CD4-positive, CD25-positive, alpha-beta regulatory T cell (primary cell): ENCODE results near the gene ZNF165. TPM values are rescaled to one million over a fixed set of nuclear protein-coding genes. Genes with fewer than 3 reads are reported as not detected.

Source experiments
- ATAC-seq, 2 donors: fragments of 150-1000 bp; cut with Tn5 transposase; one replicate each; pipeline ENCODE4 v1.10.0; 2021; ENCODE audit warnings: low read depth in 2 of 2, moderate number of reproducible peaks in 2 of 2, moderate library complexity in 1 of 2
- DNase-seq, 3 donors: peaks; one replicate each; pipeline versions ENCODE4 v3.0.0 to v3.0.0-alpha.2; 2012 to 2022; ENCODE audit warnings: mixed read lengths in 1 of 3
- H3K27ac ChIP-seq: one replicate; pipeline ENCODE4 v1.7.0; 2013; ENCODE audit warnings: mild to moderate bottlenecking, low read length; ENCODE audit not compliant: insufficient read depth, poor library complexity, severe bottlenecking
- H3K27me3 ChIP-seq: one replicate; pipeline ENCODE4 v1.7.0; 2013; ENCODE audit warnings: low read length; ENCODE audit not compliant: control insufficient read depth, insufficient read depth
- H3K36me3 ChIP-seq: one replicate; pipeline ENCODE4 v1.7.0; 2013; ENCODE audit warnings: mild to moderate bottlenecking, low read length, moderate library complexity; ENCODE audit not compliant: control insufficient read depth, insufficient read depth
- H3K4me1 ChIP-seq: 2 replicates; pipeline ENCODE4 v1.7.0; 2013; ENCODE audit warnings: mild to moderate bottlenecking, low read length; ENCODE audit not compliant: insufficient read depth, control insufficient read depth, poor library complexity, severe bottlenecking
- H3K4me3 ChIP-seq: one replicate; pipeline ENCODE4 v1.7.0; 2013; ENCODE audit warnings: low read depth, mild to moderate bottlenecking, low read length, moderate library complexity
- H3K9me3 ChIP-seq, 2 experiments: 1 replicate in 1 of 2; 2 replicates in 1 of 2; pipeline ENCODE4 v1.7.0; 2013; ENCODE audit warnings: low read length in 2 of 2, mild to moderate bottlenecking in 1 of 2, moderate library complexity in 1 of 2; ENCODE audit not compliant: control insufficient read depth in 2 of 2
- H3K27ac Mint-ChIP-seq, 3 donors: one replicate each; pipeline ENCODE4 v1.8.0; 2020 to 2022; ENCODE audit warnings: mild to moderate bottlenecking in 3 of 3, mixed read lengths in 3 of 3, moderate library complexity in 2 of 3
- H3K27me3 Mint-ChIP-seq: one replicate; pipeline ENCODE4 v1.8.0; 2022; ENCODE audit warnings: mild to moderate bottlenecking, mixed read lengths
- H3K36me3 Mint-ChIP-seq: one replicate; pipeline ENCODE4 v1.8.0; 2020; ENCODE audit warnings: mixed read lengths
- H3K4me1 Mint-ChIP-seq, 4 donors: one replicate each; pipeline ENCODE4 v1.8.0; 2020 to 2022; ENCODE audit warnings: mixed read lengths in 4 of 4, mild to moderate bottlenecking in 1 of 4
- H3K4me3 Mint-ChIP-seq, 4 donors: one replicate each; pipeline ENCODE4 v1.8.0; 2020 to 2022; ENCODE audit warnings: mild to moderate bottlenecking in 4 of 4, mixed read lengths in 4 of 4, moderate library complexity in 3 of 4
- H3K9me3 Mint-ChIP-seq, 7 donors: one replicate each; pipeline ENCODE4 v1.8.0; 2020 to 2022; ENCODE audit warnings: mixed read lengths in 7 of 7, mild to moderate bottlenecking in 3 of 7, moderate library complexity in 2 of 7
- polyA plus RNA-seq, 4 donors: library from polyadenylated mRNA; unstranded; fragments of 300-500 nt; fragmentation: Illumina TruSeq; gene quantifications; one replicate each; pipeline ENCODE4 v1.2.3, GENCODE V29; 2021
- total RNA-seq: library from RNA; stranded (reverse); gene quantifications from one replicate; pipeline ENCODE4 v1.2.3, GENCODE V29; 2022

Gene ZNF165
- total and polyA plus RNA-seq, 5 donors from 2014 or later: 0.24 to 4.3 (median 0.49) TPM; not detected in 1

DNA sequence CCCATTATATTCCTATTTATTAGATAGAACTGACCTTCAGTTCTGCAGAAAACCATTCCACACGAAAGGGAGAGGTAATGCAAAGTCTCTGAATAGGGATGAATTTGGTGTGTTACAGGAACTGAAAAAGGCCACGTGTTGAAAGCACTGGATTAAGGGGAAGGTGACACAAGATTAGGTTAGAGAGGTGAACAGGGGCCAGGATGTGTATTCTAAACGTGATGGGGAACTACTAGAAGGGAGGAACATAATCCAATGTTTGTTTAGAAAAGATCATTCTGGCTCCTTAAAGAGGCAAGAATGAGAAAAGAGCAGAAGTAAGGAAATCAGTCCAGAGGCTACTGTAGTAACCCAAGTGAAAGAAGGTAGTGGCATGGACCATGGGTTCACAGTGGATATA is 55.0 kb downstream of the ZNF165 start:
- H3K4me1 Mint-ChIP-seq: peaks cover 41 to 76% (median 45%) of the 10 kb centered on the region in 4 donors
- no peaks in the 10 kb centered on the region for H3K27me3 Mint-ChIP-seq
- Histone ChIP-seq H3K27ac (peak overlapping the region; percentile 95), H3K36me3 (peaks cover 4% of the 10 kb centered on the region), H3K27me3 (no peaks in the 10 kb centered on the region), H3K4me3 (peak overlapping the region; percentile 88), H3K9me3 (no peaks in the 10 kb centered on the region), H3K4me1 (peaks cover 39% of the 10 kb centered on the region)
- DNase-seq (no peak), ATAC-seq (no peak)
- peaks cover 9% of the 10 kb centered on the region for H3K36me3 Mint-ChIP-seq
- peak overlapping the region; percentile 94 to 97 (median 96) for H3K4me3 Mint-ChIP-seq
- H3K9me3 Mint-ChIP-seq: no peaks in the 10 kb centered on the region
- H3K27ac Mint-ChIP-seq: peak overlapping the region; percentile 95 to 99 (median 99)

DNA sequence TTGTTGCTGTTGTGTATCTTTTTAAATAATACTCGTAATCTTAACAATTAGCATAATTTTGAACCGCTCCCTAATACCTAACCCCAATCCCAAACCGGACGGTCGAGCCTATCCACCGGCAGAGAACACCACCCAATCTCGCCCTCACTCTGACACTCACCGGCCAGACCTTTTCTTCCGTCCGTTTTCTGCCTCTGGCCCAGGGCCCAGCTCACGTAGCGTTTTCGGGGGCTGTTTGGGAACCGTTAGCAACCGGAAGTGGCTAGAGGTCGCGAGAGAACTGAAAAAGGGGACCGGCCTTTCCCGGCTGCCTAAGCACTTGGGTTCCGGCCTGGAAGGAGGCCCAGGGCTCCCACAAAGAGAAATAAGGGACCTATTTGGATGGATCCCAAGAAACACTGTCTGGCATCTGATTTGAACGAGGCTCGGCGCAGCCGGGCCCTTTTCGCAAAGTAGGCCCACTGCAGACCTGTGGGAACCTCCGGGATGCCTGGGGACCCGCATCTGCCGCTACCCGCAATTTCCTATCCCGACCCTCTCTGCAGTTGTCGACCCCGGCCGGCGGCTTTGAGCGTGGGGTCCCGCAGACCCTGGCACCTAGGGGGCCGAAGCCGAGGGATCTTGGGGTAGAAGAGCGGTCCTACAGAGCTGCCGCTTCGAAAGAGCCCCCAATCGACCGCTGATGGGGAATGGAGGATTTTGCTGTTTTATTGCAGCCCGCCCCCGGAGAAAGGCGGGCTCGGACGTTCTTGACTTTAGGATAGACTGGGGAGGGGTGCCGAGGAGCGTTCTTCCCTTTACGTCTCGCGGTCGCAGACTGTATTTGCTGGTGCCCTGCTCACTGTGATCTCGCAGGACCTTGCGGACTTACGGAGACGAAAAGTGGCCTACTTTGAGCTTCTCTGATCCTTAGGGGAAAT is 56.5 kb downstream of the ZNF165 start:
- Mint-ChIP-seq H3K4me1 (peaks cover 40 to 78% (median 49%) of the 10 kb centered on the region in 4 donors), H3K4me3 (peak overlapping the region; percentile 94 to 97 (median 96)), H3K9me3 (no peaks in the 10 kb centered on the region), H3K27me3 (no peaks in the 10 kb centered on the region), H3K27ac (peak overlapping the region; percentile 95 to 99 (median 99)), H3K36me3 (peaks cover 9% of the 10 kb centered on the region)
- Histone ChIP-seq H3K4me1 (peaks cover 50% of the 10 kb centered on the region), H3K27me3 (no peaks in the 10 kb centered on the region), H3K27ac (peak overlapping the region; percentile 95), H3K9me3 (no peaks in the 10 kb centered on the region), H3K4me3 (peak overlapping the region; percentile 88), H3K36me3 (no peaks in the 10 kb centered on the region)
- peak; percentile 56 to 89 (median 68) for DNase-seq
- ATAC-seq: peak; percentile 45 to 46

DNA sequence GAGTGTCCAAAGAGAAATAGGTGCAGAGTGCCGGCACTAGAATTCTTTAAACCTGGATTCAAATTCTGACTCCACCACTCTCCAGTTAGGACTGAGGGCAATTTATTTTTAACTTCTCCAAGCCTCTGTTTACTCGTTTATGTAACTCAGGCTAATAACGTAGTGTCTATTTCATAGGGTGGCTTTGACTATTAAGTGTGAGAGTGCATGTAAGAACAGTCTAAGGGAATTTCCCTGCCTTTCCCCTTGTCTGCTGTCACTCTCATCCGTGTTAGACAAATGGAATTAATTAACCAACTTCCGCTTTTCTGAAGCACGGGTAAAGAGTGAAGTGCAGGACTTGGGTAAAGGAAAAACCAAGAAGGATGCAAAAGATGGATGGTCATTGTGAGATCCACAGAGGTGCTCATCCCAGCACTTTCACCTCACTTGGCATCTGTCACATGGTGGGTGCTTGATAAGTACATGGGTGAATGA is 57.2 kb downstream of the ZNF165 start:
- H3K4me3 Mint-ChIP-seq: peak overlapping the region; percentile 94 to 97 (median 96)
- H3K27ac ChIP-seq: peak overlapping the region; percentile 95
- H3K4me3 ChIP-seq: peak overlapping the region; percentile 88

More for the DNA sequence above, 57.2 kb downstream of the ZNF165 start:
- Histone ChIP-seq H3K9me3 (no peaks in the 10 kb centered on the region), H3K36me3 (no peaks in the 10 kb centered on the region), H3K27me3 (no peaks in the 10 kb centered on the region), H3K4me1 (peaks cover 56% of the 10 kb centered on the region)
- Mint-ChIP-seq H3K27ac (peak overlapping the region; percentile 95 to 99 (median 99)), H3K27me3 (no peaks in the 10 kb centered on the region), H3K36me3 (peaks cover 9% of the 10 kb centered on the region), H3K9me3 (no peaks in the 10 kb centered on the region), H3K4me1 (peaks cover 45 to 82% (median 53%) of the 10 kb centered on the region in 4 donors)
- ATAC-seq (no peak), DNase-seq (peak in 2 of 3 donors; percentile 38 to 61)

Other genes with a start within 250 kb of the ZNF165 start
- not detected for gene OR2B2, start 168.2 kb upstream of the ZNF165 start, total RNA-seq
- not detected for gene OR2B2, start 168.2 kb upstream of the ZNF165 start, polyA plus RNA-seq
- not detected for gene OR2B6, start 123.3 kb upstream of the ZNF165 start, total RNA-seq
- not detected for gene OR2B6, start 123.3 kb upstream of the ZNF165 start, polyA plus RNA-seq
- gene ZSCAN16, start 44.0 kb downstream of the ZNF165 start, total RNA-seq: 8.0 TPM
- gene ZSCAN16, start 44.0 kb downstream of the ZNF165 start, polyA plus RNA-seq: 10 to 100 TPM; 11.5 to 26.5 (median 14.5) TPM
- gene ZKSCAN8, start 61.3 kb downstream of the ZNF165 start, total RNA-seq: 27.4 TPM
- 1 to 10 TPM in 3 of 4 donors, under 1 TPM in 1; 0.78 to 4.1 (median 1.6) TPM for gene ZKSCAN8, start 61.3 kb downstream of the ZNF165 start, polyA plus RNA-seq
- gene ZSCAN9, start 144.7 kb downstream of the ZNF165 start, total RNA-seq: 0.91 TPM
- gene ZSCAN9, start 144.7 kb downstream of the ZNF165 start, polyA plus RNA-seq: 1 to 10 TPM; 2.4 to 6.4 (median 3.7) TPM
- 2.1 TPM for gene ZKSCAN4, start 171.7 kb downstream of the ZNF165 start, total RNA-seq
- 1 to 10 TPM; 2.1 to 6.3 (median 3.4) TPM for gene ZKSCAN4, start 171.7 kb downstream of the ZNF165 start, polyA plus RNA-seq
- gene NKAPL, start 178.7 kb downstream of the ZNF165 start, total RNA-seq: not detected
- under 1 TPM in 2 of 4 donors, not detected in 2; 0.14 to 0.30 TPM for gene NKAPL, start 178.7 kb downstream of the ZNF165 start, polyA plus RNA-seq
- gene ZSCAN26, start 186.6 kb downstream of the ZNF165 start, total RNA-seq: 9.6 TPM
- gene ZSCAN26, start 186.6 kb downstream of the ZNF165 start, polyA plus RNA-seq: 10 to 100 TPM; 14.9 to 19.1 (median 17.7) TPM
- gene PGBD1, start 201.0 kb downstream of the ZNF165 start, total RNA-seq: 1.0 TPM
- under 1 TPM; 0.09 to 0.55 (median 0.36) TPM for gene PGBD1, start 201.0 kb downstream of the ZNF165 start, polyA plus RNA-seq